ENCODE results near the gene UBXN6.

Gene UBXN6

GRCh38 chr19:4457654-4458395 lies at the start of gene UBXN6:
Gene UBXN6 (minus strand): TSS chr19:4457794. CDS start chr19:4457697, 97 bp downstream.
- DNase-seq: peak; percentile 99

- DNase-seq: no peak
Observed at GRCh38 chr19:4507150-4507452, 49.5 kb upstream of the UBXN6 start.

- DNase-seq: peak; percentile 15
Observed at GRCh38 chr19:4506449-4507149, 49.0 kb upstream of the UBXN6 start.

GRCh38 chr19:4505570-4506448 lies 48.2 kb upstream of the UBXN6 start:
- no peak for DNase-seq

- DNase-seq: no peak
Observed at GRCh38 chr19:4504891-4505569, 47.4 kb upstream of the UBXN6 start.

- no peak for DNase-seq
Observed at GRCh38 chr19:4504297-4504701, 46.7 kb upstream of the UBXN6 start.

- no peak for DNase-seq
Observed at GRCh38 chr19:4503825-4504170, 46.2 kb upstream of the UBXN6 start.

GRCh38 chr19:4503132-4503824 lies 45.7 kb upstream of the UBXN6 start:
- no peak for DNase-seq

GRCh38 chr19:4502282-4503131 lies 44.9 kb upstream of the UBXN6 start:
- no peak for DNase-seq

- DNase-seq: no peak
Observed at GRCh38 chr19:4501691-4502090, 44.1 kb upstream of the UBXN6 start.

- no peak for DNase-seq
Observed at GRCh38 chr19:4500841-4501591, 43.4 kb upstream of the UBXN6 start.

GRCh38 chr19:4499855-4500254 lies 42.3 kb upstream of the UBXN6 start:
- DNase-seq: no peak

GRCh38 chr19:4499318-4499717 lies 41.7 kb upstream of the UBXN6 start:
- no peak for DNase-seq

- no peak for DNase-seq
Observed at GRCh38 chr19:4498694-4499093, 41.1 kb upstream of the UBXN6 start.

- DNase-seq: no peak
Observed at GRCh38 chr19:4497770-4498389, 40.3 kb upstream of the UBXN6 start.

GRCh38 chr19:4496304-4496703 lies 38.7 kb upstream of the UBXN6 start:
- DNase-seq: no peak

- DNase-seq: no peak
Observed at GRCh38 chr19:4495471-4495870, 37.9 kb upstream of the UBXN6 start.

- no peak for DNase-seq
Observed at GRCh38 chr19:4494691-4495064, 37.1 kb upstream of the UBXN6 start.

- DNase-seq: no peak
Observed at GRCh38 chr19:4493929-4494690, 36.5 kb upstream of the UBXN6 start.
